ENCODE measurements around the gene HES1. TPM values are rescaled to one million over a fixed set of nuclear protein-coding genes. Genes with fewer than 3 reads are reported as not detected.
A peak's percentile ranks its signal among the peaks of the same experiment; 100 is the strongest.
"Not testable (repeated sequence)": the region's sequence is repeated elsewhere in the genome, so short reads cannot be mapped to it uniquely, and the experiment has no call there.

The HES1 gene
- total RNA-seq, 2 experiments from 2014 or later: 2.3 to 2.5 TPM

DNA sequence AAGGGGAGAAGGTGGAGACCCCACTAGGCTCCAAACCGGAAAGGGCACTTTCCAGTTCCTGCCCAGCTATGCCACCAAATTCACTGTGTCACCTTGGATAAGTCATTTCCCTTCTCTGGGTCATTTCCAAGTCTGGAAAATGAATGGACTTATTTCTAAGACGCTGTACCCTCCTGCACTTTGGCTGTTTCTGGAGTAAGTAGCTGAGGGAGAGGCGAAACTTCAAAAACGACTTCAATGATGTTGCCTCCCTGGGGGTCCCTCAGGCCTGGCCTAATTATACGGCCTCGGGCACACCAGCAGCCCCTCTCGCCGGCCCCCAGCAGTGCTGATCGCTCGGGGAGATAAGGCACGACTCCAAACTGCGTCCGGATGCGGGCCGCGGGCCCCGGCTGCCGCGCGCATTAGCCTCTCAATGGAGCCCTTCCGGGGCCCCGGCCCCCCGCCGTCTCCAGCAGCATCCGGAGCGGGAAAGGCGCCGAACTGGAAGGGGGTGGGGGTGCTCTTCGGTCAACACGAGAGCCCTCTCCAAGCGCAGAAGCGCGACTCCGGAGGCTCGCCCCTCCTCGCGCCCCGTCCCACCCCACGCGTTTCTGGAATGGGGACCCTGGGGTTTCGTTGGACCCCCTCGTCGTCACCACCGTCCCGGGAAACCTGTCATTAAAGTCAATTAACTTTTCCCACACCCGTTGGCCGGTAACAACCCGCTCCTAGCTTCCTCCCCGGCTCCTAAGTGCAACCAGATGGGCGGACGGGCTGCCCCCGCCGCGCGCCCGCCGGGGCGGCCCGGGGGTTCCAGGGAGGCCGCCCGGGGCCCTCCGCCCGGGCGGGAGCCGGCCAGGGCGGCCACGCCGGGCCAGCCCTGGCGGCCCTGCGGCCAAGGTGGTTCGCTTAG, 4.8 kb downstream of the HES1 start:
- H3K9me3 Mint-ChIP-seq: no peaks in the 10 kb centered on the region
- peaks cover 38% of the 10 kb centered on the region for H3K27me3 Mint-ChIP-seq (ENCODE audit: low read depth)
- H3K4me1 Mint-ChIP-seq (ENCODE audit: low read depth): peaks cover 29% of the 10 kb centered on the region
- H3K4me3 Mint-ChIP-seq: peak overlapping the region; percentile 53
- H3K36me3 Mint-ChIP-seq (ENCODE audit: low read depth): no peaks in the 10 kb centered on the region
- intact Hi-C loops (cut with micrococcal nuclease): loop anchor here (1.0 kb wide), 1 partner anchor 547 kb away; the partner anchor contains the start of gene OPA1
- peak; percentile 56 for DNase-seq
- CTCF ChIA-PET: interaction anchor here (1.3 kb wide), 1 partner anchor 175 kb away, joined by 4 read pairs; no protein-coding TSS in a partner anchor
- no peak overlapping the region for H3K27ac Mint-ChIP-seq

GRCh38 chr3:194141415-194142155, 5.6 kb downstream of the HES1 start:
- Mint-ChIP-seq H3K4me3 (peak overlapping the region; percentile 72), H3K9me3 (no peaks in the 10 kb centered on the region), H3K4me1 (ENCODE audit: low read depth) (peaks cover 21% of the 10 kb centered on the region), H3K27me3 (ENCODE audit: low read depth) (peaks cover 34% of the 10 kb centered on the region), H3K27ac (peak overlapping the region; percentile 91), H3K36me3 (ENCODE audit: low read depth) (no peaks in the 10 kb centered on the region)
- CTCF ChIA-PET: interaction anchor here (0.6 kb wide), 1 partner anchor 463 kb away, joined by 4 read pairs; no protein-coding TSS in a partner anchor
- intact Hi-C loops (cut with micrococcal nuclease): loop anchor here (1.0 kb wide), 2 partner anchors 166 to 548 kb away; partner anchors contain the start of gene OPA1
- DNase-seq: peak; percentile 86

DNA sequence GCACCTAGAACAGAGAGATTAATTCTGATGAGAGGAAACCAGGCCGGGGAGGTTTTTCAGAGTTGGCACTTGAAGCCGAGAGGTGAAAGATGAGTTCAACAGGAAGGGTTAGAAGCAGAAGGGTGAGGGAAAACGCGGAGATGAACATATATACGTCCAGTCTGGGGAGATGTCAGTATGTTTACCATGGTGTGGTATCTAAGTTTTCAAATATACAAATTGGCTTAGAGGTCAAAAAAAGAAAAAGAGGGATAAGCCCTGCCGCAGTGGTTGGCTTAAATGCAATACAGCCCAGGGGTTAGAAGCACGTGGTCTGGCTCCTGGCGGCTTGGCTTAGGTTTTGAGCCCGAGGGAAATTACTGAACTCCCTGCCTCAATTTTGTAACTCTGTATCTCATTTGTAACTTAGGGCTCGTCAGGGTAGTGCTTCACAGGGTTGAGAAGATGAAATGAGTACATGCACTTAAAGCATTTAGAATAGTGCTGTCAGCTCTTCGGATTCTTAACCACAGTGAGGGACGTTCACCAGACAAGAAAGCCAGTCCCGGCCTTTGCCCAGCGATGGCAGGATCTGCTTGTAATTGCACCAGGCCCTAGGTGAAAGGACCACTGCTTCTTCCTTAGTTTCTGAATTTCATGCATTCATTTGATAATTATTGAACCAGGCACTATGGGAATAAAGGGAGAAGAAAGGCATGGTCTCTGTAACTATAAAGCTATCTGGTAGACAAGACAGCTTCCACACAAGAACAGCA, 6.4 kb downstream of the HES1 start:
- peaks cover 27% of the 10 kb centered on the region for H3K27me3 Mint-ChIP-seq (ENCODE audit: low read depth)
- no peak for DNase-seq
- peak overlapping the region; percentile 91 for H3K27ac Mint-ChIP-seq
- CTCF ChIA-PET: interaction anchor here (0.6 kb wide), 1 partner anchor 464 kb away, joined by 4 read pairs; no protein-coding TSS in a partner anchor
- no peaks in the 10 kb centered on the region for H3K9me3 Mint-ChIP-seq
- H3K4me1 Mint-ChIP-seq (ENCODE audit: low read depth): peaks cover 13% of the 10 kb centered on the region
- H3K4me3 Mint-ChIP-seq: peak overlapping the region; percentile 72
- no peaks in the 10 kb centered on the region for H3K36me3 Mint-ChIP-seq (ENCODE audit: low read depth)
- intact Hi-C loops (cut with micrococcal nuclease): loop anchor here (1.0 kb wide), 1 partner anchor 165 kb away; no protein-coding TSS in a partner anchor

DNA sequence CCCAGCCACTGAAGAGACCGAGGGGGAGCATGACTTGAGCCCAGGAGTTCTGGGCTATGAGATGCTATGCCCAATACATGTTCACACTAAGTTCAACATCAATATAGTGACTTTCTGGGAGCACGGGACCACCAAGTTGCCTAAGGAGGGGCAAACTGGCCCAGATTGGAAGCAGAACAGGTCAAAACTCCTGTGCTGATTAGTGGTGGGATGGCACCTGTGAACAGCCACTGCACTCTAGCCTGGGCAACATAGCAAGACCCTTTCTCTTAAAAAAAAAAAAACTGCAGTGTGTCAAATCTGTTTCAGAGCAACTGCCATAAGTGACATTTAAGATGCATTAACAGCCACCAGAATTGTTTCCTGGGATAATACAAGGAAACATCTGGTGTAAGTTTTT, 9.8 kb downstream of the HES1 start:
- Mint-ChIP-seq H3K27me3 (ENCODE audit: low read depth) (no peaks in the 10 kb centered on the region), H3K4me3 (no peak overlapping the region), H3K4me1 (ENCODE audit: low read depth) (peaks cover 9% of the 10 kb centered on the region), H3K9me3 (no peaks in the 10 kb centered on the region), H3K36me3 (ENCODE audit: low read depth) (no peaks in the 10 kb centered on the region), H3K27ac (no peak overlapping the region)
- DNase-seq: no peak
- intact Hi-C loops (cut with micrococcal nuclease): no loop called here
- CTCF ChIA-PET: no interaction called here

DNA sequence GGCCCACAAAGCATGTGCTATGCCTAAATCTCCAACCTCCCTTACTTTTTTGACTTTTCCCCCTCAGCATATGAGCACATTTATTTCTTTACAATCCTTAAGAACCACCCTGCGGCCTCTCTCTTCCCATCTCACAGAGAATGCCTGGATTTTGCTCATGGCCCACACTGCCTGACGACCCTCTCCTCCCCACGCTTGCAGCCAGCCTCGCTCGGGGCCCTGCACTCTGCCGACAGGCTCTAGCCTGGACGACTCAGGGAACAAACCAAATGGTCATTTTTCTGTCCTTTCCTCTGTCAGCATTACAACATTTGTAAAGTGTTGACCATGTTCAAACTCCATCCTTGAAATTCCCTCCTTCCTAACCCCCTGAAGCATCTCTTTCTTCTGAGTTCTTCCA, 11.7 kb downstream of the HES1 start:
- Mint-ChIP-seq H3K4me1 (ENCODE audit: low read depth) (no peaks in the 10 kb centered on the region), H3K27ac (no peak overlapping the region), H3K36me3 (ENCODE audit: low read depth) (no peaks in the 10 kb centered on the region), H3K9me3 (no peaks in the 10 kb centered on the region), H3K4me3 (no peak overlapping the region), H3K27me3 (ENCODE audit: low read depth) (no peaks in the 10 kb centered on the region)
- intact Hi-C loops (cut with micrococcal nuclease): no loop called here
- CTCF ChIA-PET: interaction anchor here (1.2 kb wide), 1 partner anchor 168 kb away, joined by 5 read pairs; no protein-coding TSS in a partner anchor
- DNase-seq: no peak

GRCh38 chr3:194148383-194148782, 12.4 kb downstream of the HES1 start:
- DNase-seq: no peak
- Mint-ChIP-seq H3K27me3 (ENCODE audit: low read depth) (no peaks in the 10 kb centered on the region), H3K27ac (peak overlapping the region; percentile 15), H3K36me3 (ENCODE audit: low read depth) (no peaks in the 10 kb centered on the region), H3K4me3 (no peak overlapping the region), H3K4me1 (ENCODE audit: low read depth) (no peaks in the 10 kb centered on the region), H3K9me3 (no peaks in the 10 kb centered on the region)
- CTCF ChIA-PET: interaction anchor here (1.2 kb wide), 1 partner anchor 167 kb away, joined by 5 read pairs; no protein-coding TSS in a partner anchor
- intact Hi-C loops (cut with micrococcal nuclease): no loop called here

- Mint-ChIP-seq H3K4me1 (ENCODE audit: low read depth) (no peaks in the 10 kb centered on the region), H3K27ac (no peak overlapping the region), H3K9me3 (peaks cover 4% of the 10 kb centered on the region), H3K36me3 (ENCODE audit: low read depth) (peaks cover 1% of the 10 kb centered on the region), H3K27me3 (ENCODE audit: low read depth) (no peaks in the 10 kb centered on the region), H3K4me3 (no peak overlapping the region)
- intact Hi-C loops (cut with micrococcal nuclease): no loop called here
- no peak for DNase-seq
- CTCF ChIA-PET: no interaction called here
These were observed 14.4 kb downstream of the HES1 start for GRCh38 chr3:194150252-194150934.

DNA sequence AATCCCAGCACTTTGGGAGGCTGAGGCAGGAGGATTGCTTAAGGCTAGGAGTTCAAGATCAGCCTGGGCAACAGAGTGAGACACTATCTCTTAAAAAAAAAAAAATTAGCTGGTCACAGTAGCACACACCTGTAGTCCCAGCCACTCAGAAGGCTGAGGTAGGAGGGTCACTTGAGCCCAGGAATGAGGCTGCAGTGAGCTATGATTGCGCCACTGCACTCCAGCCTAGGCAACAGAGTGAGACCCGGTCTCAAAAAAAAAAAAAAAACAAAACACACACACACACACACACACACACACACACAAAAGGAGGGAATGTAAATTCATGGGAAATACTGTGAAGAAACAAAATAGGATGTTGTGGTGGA, 15.0 kb downstream of the HES1 start:
- H3K4me1 Mint-ChIP-seq (ENCODE audit: low read depth); DNase-seq; intact Hi-C loops (cut with micrococcal nuclease); H3K27me3 Mint-ChIP-seq (ENCODE audit: low read depth); H3K4me3 Mint-ChIP-seq; CTCF ChIA-PET; H3K9me3 Mint-ChIP-seq; H3K27ac Mint-ChIP-seq; H3K36me3 Mint-ChIP-seq (ENCODE audit: low read depth): not testable (repeated sequence)

GRCh38 chr3:194154346-194154745, 18.4 kb downstream of the HES1 start:
- H3K4me3 Mint-ChIP-seq: no peak overlapping the region
- peaks cover 4% of the 10 kb centered on the region for H3K9me3 Mint-ChIP-seq
- no peak overlapping the region for H3K27ac Mint-ChIP-seq
- H3K36me3 Mint-ChIP-seq (ENCODE audit: low read depth): peaks cover 1% of the 10 kb centered on the region
- CTCF ChIA-PET: interaction anchor here (1.1 kb wide), 2 partner anchors 13 to 16 kb away, joined by 3 to 4 read pairs; no protein-coding TSS in a partner anchor
- H3K27me3 Mint-ChIP-seq (ENCODE audit: low read depth): no peaks in the 10 kb centered on the region
- intact Hi-C loops (cut with micrococcal nuclease): no loop called here
- DNase-seq: no peak
- H3K4me1 Mint-ChIP-seq (ENCODE audit: low read depth): no peaks in the 10 kb centered on the region

DNA sequence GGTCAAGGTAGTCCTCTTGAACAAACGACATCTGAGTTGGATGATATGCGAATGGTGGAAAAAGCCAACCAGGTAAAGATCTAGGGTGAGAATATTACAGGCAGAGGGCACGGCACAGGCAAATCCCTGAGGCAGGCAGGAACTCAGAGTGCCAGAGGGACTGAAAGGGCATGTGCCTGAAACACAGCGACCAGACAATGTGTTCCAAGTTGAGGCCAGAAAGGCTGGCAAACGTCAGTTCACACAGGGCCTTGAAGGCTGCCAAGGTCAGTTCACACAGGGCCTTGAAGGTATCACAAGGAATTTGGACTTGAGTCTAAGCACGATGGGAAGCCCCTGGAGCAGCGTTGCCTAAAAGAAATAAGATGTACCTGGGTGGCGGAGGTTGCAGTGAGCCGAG, 20.1 kb downstream of the HES1 start:
- Mint-ChIP-seq H3K4me3 (no peak overlapping the region), H3K4me1 (ENCODE audit: low read depth) (no peaks in the 10 kb centered on the region), H3K27ac (no peak overlapping the region), H3K36me3 (ENCODE audit: low read depth) (peaks cover 1% of the 10 kb centered on the region), H3K27me3 (ENCODE audit: low read depth) (no peaks in the 10 kb centered on the region), H3K9me3 (peaks cover 4% of the 10 kb centered on the region)
- CTCF ChIA-PET: no interaction called here
- intact Hi-C loops (cut with micrococcal nuclease): no loop called here
- DNase-seq: no peak

GRCh38 chr3:194158942-194159439, 23.0 kb downstream of the HES1 start:
- Mint-ChIP-seq H3K4me3 (no peak overlapping the region), H3K27ac (no peak overlapping the region), H3K4me1 (ENCODE audit: low read depth) (no peaks in the 10 kb centered on the region), H3K36me3 (ENCODE audit: low read depth) (peaks cover 1% of the 10 kb centered on the region), H3K9me3 (peaks cover 4% of the 10 kb centered on the region), H3K27me3 (ENCODE audit: low read depth) (peaks cover 9% of the 10 kb centered on the region)
- CTCF ChIA-PET: no interaction called here
- no peak for DNase-seq
- intact Hi-C loops (cut with micrococcal nuclease): no loop called here
